ENCODE measurements around the gene ANKRD60.

ANKRD60 gene

DNA sequence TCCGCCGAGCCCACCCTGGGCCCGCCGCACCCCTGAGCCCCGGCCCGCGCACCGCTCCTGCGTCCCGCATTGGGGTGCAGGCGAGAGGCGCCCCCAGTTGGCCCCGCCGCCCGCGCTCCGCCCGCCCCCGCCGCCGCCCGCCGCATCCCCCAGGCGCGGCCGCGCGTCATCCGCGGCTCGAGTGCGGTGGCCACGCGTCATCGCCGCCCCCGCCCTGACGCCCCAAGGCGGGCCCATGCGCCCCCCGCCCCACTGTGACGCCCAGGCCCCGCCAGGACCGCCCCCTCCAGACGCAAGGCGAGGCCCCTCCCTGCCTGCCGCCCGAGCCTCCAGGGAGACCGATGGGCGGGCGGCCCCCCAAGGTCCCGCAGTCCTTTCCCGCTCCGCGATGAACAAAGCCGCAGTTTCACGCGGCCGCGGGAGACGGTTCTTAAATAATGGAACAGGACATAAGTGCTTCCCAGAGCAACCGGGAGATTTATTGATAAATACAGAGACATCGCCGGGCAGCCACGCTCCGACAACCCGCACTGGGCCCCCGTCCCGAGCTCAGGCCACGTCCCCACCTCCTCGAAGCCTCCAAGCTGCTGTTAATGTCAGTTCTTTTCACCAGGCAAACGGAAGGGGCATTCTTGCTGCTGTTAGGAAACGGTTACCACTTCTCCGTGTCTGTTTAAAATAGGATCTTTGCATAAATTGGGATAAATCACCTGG is at the start of gene ANKRD60:
TSS of gene ANKRD60 (minus strand) at position 170 of the 714 bp plus-strand sequence. CDS start at position 170, 0 bp downstream.
- peak; percentile 6 for DNase-seq

DNA sequence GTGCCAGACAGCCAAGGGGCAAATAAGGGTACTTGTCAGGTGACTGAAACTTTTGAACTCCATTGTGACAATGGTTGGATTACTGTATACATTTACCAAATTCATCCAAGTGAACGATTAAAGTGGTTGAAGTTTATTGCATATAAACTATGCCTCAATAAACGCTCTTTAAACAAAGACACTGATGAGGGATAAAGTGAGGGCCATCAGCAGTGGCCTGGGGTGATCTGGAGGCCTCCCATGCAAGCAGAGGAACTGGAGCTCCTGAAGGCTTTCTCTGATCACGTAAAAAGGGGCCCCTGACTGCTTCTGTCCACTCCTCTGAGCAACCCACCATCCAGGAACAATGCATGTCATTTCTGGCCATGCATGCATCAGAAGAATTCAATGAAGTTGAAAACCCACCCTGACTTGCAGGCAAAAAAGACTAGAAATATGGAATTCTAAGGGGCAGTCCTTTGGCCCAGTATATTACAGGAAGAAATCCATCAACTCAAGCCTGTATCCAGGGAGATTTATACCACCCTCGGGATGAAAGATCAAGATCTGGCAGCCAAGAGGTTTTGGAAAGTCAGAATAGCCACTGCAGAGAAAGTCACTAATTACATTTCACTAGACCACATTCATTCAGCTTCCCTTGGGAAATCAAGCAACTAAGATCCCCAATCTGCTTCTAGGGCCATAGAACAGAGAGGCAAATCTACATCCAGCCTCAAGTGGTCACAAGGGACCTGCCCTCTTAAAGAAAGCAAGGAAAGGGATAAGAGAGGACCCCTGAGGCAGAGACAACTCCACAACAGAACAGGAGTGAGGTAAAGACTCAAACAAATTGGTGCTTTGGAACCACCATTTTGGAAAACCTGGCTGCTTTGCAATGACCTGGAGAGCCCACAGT is 49.4 kb upstream of the ANKRD60 start:
- DNase-seq = no peak

- DNase-seq = no peak
Observed at GRCh38 chr20:58277107-58277506, 48.7 kb upstream of the ANKRD60 start.

- no peak for DNase-seq
Observed at GRCh38 chr20:58274384-58274783, 45.9 kb upstream of the ANKRD60 start.

GRCh38 chr20:58271606-58272351 is 43.3 kb upstream of the ANKRD60 start:
- peak; percentile 67 for DNase-seq

GRCh38 chr20:58268936-58269619 is 40.6 kb upstream of the ANKRD60 start:
- peak; percentile 13 for DNase-seq

- no peak for DNase-seq
Observed at GRCh38 chr20:58268421-58268821, 40.0 kb upstream of the ANKRD60 start.

GRCh38 chr20:58267389-58268215 is 39.1 kb upstream of the ANKRD60 start:
- no peak for DNase-seq

- no peak for DNase-seq
Observed at GRCh38 chr20:58264271-58264670, 35.8 kb upstream of the ANKRD60 start.

DNA sequence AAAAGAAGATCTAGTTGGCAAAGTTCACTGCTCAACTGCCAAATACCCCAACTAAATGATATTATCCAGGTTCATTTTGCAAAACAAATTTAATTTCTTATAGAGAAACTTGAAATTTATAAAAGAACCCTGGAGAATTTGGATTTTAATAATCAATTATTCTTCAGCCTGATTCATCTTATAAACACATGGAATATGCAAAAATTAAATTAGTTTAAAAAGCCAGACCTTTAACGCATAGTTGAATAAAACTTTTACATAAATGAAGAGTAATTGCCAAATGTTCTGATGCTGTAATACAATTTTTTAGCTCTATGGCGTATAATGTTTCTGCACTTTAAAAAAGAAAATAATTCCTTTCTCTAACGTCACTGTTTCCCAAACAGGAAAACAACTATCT is 33.2 kb upstream of the ANKRD60 start:
- no peak for DNase-seq

GRCh38 chr20:58260006-58260405 is 31.6 kb upstream of the ANKRD60 start:
- no peak for DNase-seq

DNA sequence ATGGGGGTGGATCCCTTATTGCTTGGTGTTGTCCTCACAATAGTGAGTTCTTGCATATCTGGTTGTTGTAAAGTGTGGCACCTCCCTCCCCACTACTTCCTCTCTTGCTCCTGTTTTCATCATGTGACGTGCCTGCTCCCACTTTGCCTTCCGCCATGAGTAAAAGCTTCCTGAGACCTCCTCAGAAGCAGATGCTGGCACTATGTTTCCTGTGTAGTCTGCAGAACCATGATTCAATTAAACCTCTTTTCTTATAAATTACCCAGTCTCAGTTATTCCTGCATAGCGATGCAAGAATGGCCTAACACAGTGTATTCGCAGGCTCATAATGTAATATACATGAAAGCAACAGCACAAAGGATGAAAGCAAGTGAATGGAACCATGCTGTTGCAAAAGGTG is 28.4 kb upstream of the ANKRD60 start:
- DNase-seq = no peak

- no peak for DNase-seq
Observed at GRCh38 chr20:58256307-58256706, 27.9 kb upstream of the ANKRD60 start.

DNA sequence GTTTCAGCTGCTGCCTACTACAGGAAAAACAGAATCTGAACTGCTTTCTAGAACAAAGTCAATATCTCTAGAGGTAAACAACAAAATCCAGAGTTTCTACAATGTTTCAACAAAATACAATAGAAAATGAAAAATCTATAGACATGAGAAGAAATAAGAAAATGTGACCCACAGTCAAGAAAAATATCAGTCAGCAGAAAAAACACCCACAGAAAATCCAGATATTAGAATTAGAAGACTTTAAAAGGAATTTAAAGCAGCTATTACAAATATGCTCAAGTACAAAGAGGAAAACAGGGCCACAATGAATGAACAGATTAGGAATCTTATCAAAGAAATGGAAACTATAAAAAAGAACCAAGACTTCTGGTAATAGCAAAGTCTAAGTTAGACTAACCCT is 26.4 kb upstream of the ANKRD60 start:
- no peak for DNase-seq

- peak; percentile 58 for DNase-seq
Observed at GRCh38 chr20:58251979-58252591, 23.6 kb upstream of the ANKRD60 start.

DNA sequence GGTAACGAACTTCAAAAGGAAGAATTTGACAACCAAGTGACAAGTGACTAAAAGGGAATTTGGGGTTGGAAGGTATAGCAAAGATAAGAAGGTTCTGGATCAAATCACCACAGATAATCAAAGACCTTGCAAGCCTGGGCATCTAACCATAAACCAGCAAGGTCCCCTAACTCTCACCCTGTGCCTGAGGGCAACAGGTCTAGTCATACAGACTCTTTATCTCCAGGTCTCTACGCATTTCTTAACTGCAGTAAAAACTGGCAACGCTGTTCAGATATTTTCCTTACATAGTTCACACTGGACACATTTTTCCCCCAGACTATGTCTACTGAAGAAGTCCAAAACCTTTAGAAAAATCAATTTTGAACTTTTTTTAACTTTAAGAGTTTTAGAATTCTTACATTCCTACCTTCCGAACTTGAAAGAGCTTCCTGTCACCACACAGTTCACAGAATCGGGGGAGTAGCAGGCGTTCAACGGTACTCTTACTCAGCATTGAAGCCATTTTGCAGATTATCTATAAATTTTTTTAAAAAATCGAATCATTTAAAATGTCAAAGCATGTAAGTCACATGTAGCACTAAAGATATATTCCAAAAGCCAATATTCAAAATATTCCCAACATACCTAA is 23.0 kb upstream of the ANKRD60 start:
- no peak for DNase-seq

DNA sequence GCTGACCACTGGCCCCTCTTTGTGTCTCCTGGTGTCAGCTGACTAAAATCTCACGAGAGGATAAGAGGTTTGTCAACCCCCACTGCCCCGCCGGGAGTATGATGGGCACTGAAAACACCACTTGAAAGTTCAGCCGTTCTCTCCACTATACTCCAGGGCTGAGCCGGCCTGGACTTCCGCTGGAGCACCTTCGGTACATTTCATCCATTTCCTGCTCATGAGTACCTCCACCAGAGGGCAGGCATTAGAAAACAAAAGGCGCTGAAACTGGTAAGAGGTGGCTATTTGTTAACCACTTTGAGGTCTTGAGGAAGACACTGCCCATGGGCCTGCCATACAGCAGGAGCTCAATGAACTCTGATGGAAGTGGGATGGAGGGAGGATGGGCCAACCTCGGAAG is 17.9 kb upstream of the ANKRD60 start:
- DNase-seq = no peak

GRCh38 chr20:58245931-58246330 is 17.5 kb upstream of the ANKRD60 start:
- DNase-seq = no peak

DNA sequence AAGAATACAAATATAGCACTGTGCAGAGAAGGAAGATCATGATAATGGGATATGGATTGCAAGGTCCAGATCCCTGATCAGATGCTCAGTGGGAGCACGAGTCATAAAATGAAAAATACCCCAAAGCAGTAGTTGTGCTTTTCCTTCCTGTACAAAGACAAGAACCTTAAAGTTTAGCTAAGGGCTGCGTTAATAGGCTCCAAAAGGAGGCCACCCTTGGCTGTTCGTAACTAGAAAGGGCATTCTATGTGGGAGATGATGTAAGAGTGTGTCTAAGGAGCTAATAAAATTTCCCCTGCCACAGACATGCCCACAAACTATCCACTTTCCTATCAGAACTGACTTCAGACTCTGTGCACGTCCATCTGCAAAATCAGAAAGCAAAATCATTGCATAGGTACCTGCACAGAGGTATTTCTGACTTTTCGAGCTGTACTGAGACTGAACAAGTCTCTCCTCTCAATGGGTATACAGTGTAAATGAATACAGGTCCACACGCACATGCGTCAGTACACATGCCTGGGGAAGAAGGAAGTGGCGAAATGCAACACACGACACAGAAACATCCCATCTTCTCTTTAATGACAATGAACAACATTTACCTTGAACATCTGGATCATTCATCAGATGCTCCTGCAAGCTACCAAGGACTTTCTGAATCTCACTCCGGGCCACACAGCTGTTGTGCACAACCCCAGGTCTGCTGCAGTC is 16.9 kb upstream of the ANKRD60 start:
- DNase-seq = no peak

DNA sequence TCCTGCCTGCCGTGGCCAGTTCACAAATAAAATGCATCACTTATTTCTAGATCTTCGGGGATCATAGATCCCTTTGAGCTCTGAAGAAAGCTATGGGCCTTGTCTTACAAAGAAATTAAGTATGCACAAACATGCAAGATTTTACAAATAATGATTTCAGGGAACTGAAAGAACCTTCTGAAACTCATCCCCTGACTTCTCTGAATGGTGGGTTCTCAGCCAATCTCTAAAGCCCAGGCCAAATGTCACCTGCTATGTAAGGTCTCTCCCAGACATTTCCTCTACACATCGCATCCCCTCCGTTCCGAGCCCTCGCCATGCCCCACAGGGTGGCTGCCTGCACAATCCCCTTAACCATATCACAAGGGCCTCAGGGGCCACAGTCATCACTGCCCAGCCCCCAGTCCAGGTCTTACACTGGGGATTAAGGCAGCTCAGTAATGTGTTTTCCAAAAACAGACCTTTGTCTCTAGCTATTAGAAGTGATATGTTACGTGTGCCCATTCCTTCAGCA is 16.1 kb upstream of the ANKRD60 start:
- no peak for DNase-seq

Data from activated CD4-positive, alpha-beta T cell treated with anti-CD3 and anti-CD28 coated beads, Interleukin-10, Interleukin-2, amounts not matched to agents 100 ng/mL and 50 ng/mL, durations not matched to agents 16 hours and 8 hours (primary cell).